Transverse colon (tissue), 4 donors: Measurements from ENCODE around the gene SELENOI.

Source experiments
- CTCF ChIP-seq, 5 experiments: fragments of 200-600 bp in 3 of 5; fragments of 450-650 bp in 2 of 5; sonication (generic) in 3 of 5; IDR thresholded peaks; 1 replicate in 2 of 5; 2 replicates in 3 of 5; pipeline ENCODE4 v1.5.1; 2016 to 2017; ENCODE audit warnings: antibody characterized with exemption in 5 of 5, inconsistent platforms in 3 of 5, mild to moderate bottlenecking in 2 of 5, moderate library complexity in 1 of 5
- EP300 ChIP-seq: sonication (generic); formaldehyde crosslinking; IDR thresholded peaks from one replicate; pipeline ENCODE4 v1.6.1; 2017; ENCODE audit warnings: antibody characterized with exemption, low read depth
- POLR2AphosphoS5 ChIP-seq, 3 donors: sonication (generic); formaldehyde crosslinking; IDR thresholded peaks; one replicate each; pipeline ENCODE4 v1.6.1; 2016; ENCODE audit warnings: antibody characterized with exemption in 3 of 3

- no peak for TF ChIP-seq EP300
- no peak for TF ChIP-seq POLR2AphosphoS5 (IDR thresholded peaks at IDR 0.05)
- no peak for TF ChIP-seq CTCF (IDR thresholded peaks at IDR 0.05)
Measured at GRCh38 chr2:26409785-26410184, 63.8 kb downstream of the SELENOI start.
